ENCODE measurements around the gene JUNB.

Gene JUNB

GRCh38 chr19:12821761-12822160 lies 30.5 kb downstream of the JUNB start:
- DNase-seq (ENCODE audit: low read depth): no peak
- no peak for TF ChIP-seq POLR2A (IDR thresholded peaks at IDR 0.05; ENCODE audit: extremely low read depth, insufficient read length)
- H3K4me3 ChIP-seq (ENCODE audit: low read depth, low read length): no peak overlapping the region

DNA sequence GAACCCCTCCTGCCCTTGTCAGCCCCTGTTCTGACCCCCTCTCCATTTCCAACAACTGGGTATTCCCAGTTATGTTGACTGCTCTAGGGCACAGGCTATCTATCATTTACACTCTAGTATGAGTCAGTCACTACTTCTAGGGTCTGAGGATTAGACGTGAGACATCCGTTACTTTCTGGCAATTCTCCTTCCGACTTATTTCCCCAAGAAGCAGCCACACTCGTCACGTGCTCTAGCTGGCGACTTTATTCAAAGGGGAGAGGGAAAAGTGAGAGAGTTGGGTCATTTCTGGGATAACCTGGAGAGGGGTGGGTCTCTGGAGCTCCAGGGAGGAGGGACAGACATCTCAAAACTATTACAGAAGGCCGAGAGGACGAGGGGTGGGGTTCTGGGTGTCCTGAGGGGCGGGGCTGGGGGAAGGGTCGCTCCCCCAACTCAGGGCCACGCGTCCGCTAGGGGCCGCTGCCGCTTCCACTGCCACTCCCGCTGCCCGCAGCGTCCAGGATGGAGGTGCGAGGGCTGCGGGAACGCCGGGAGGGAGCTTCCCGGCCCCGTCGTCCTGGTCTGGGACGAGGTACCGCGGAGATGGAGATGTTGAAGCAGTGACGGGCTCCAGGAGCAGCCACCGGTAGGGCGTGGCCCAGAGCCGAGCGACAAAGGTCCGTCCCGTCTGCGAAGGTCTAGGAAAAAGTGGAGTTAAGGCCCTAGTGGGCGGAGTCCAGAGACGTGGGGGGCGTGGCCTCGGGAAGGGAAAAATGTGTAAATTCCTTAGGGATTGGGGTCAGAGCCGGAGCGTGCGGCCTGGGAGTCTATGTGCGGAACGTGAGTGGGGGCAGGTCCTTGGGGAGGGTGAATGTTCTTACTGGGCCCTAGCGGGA lies 34.2 kb downstream of the JUNB start:
- H3K4me3 ChIP-seq (ENCODE audit: low read depth, low read length): no peak overlapping the region
- no peak for DNase-seq (ENCODE audit: low read depth)
- TF ChIP-seq, protein P1, sequence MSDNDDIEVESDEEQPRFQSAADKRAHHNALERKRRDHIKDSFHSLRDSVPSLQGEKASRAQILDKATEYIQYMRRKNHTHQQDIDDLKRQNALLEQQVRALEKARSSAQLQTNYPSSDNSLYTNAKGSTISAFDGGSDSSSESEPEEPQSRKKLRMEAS (IDR thresholded peaks at IDR 0.05; ENCODE audit: low read depth, low read length): no peak
- TF ChIP-seq MYC (IDR thresholded peaks at IDR 0.05; ENCODE audit: low read depth, low read length): no peak
- no peak for TF ChIP-seq CTCF (IDR thresholded peaks at IDR 0.05; ENCODE audit: low read depth, low read length)
- no peak for TF ChIP-seq POLR2A (IDR thresholded peaks at IDR 0.05; ENCODE audit: extremely low read depth, insufficient read length)

DNA sequence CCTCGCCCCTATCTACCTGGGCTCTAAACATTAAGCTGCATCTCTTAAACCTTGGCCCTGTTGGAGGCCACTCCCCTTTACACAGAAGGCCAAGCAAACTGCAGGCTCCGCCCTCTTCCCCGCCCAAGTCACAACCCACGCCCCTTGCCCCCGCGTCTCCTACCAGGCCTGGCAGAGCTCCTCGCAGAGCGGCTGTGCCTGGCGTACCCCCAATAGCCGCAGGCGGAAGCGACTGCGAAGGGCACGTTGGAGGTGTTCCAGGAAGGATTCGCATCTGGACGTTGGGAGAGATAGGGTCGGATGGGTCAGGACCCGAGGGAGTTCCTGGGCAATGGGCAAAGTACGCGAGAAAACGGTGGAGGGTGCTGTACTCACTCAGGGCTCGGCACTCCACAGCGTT lies 37.2 kb downstream of the JUNB start:
- TF ChIP-seq, protein P1 (IDR thresholded peaks at IDR 0.05; ENCODE audit: low read depth, low read length): no peak
- no peak for TF ChIP-seq POLR2A (IDR thresholded peaks at IDR 0.05; ENCODE audit: extremely low read depth, insufficient read length)
- no peak for TF ChIP-seq CTCF (IDR thresholded peaks at IDR 0.05; ENCODE audit: low read depth, low read length)
- no peak for TF ChIP-seq MYC (IDR thresholded peaks at IDR 0.05; ENCODE audit: low read depth, low read length)
- H3K4me3 ChIP-seq (ENCODE audit: low read depth, low read length): no peak overlapping the region
- DNase-seq (ENCODE audit: low read depth): no peak

DNA sequence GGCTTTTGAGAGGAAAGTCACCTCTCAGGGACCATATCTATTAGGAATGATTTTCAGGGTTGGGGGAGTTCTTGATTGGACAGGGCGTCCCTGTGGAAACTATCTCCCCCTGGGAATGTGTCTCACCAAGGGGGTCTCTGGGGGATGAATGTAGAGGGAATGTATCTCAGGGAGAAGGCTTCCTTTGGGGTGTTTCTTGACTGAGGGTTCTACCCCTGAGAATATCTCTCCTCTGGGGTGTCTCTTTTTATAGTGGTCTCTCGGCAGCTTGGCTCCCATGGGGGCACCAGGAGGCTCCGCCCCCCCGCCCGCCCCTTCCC lies 42.1 kb downstream of the JUNB start:
- no peak overlapping the region for H3K4me3 ChIP-seq (ENCODE audit: low read depth, low read length)

GRCh38 chr19:12833738-12834565 lies 42.7 kb downstream of the JUNB start:
- TF ChIP-seq, protein P1 (IDR thresholded peaks at IDR 0.05; ENCODE audit: low read depth, low read length): no peak
- no peak for TF ChIP-seq MYC (IDR thresholded peaks at IDR 0.05; ENCODE audit: low read depth, low read length)
- TF ChIP-seq POLR2A (IDR thresholded peaks at IDR 0.05; ENCODE audit: extremely low read depth, insufficient read length): no peak
- peak; percentile 44 for DNase-seq (ENCODE audit: low read depth)
- no peak overlapping the region for H3K4me3 ChIP-seq (ENCODE audit: low read depth, low read length)

More for the DNA sequence above, 42.1 kb downstream of the JUNB start:
- no peak for DNase-seq (ENCODE audit: low read depth)
- TF ChIP-seq CTCF (IDR thresholded peaks at IDR 0.05; ENCODE audit: low read depth, low read length) (no peak), POLR2A (IDR thresholded peaks at IDR 0.05; ENCODE audit: extremely low read depth, insufficient read length) (no peak), MYC (IDR thresholded peaks at IDR 0.05; ENCODE audit: low read depth, low read length) (no peak)
- TF ChIP-seq, protein P1 (IDR thresholded peaks at IDR 0.05; ENCODE audit: low read depth, low read length): no peak

GRCh38 chr19:12834566-12834943 lies 43.3 kb downstream of the JUNB start, which contains the start of gene RTBDN:
TSS of gene RTBDN (minus strand) at chr19:12834579. CDS start at chr19:12829979, 4,600 bp downstream.
- no peak for DNase-seq (ENCODE audit: low read depth)
- H3K4me3 ChIP-seq (ENCODE audit: low read depth, low read length): no peak within 1 kb of the TSS
- TF ChIP-seq, protein P1 (IDR thresholded peaks at IDR 0.05; ENCODE audit: low read depth, low read length): no peak
